Measurements from ENCODE around the gene UBE2S.
"Not testable (repeated sequence)": the region's sequence is repeated elsewhere in the genome, so short reads cannot be mapped to it uniquely, and the experiment has no call there.

UBE2S gene

GRCh38 chr19:55407550-55407799, at the start of gene UBE2S:
TSS of gene UBE2S (minus strand) at chr19:55407788. CDS start at chr19:55407589, 199 bp downstream.
- not testable (repeated sequence) for DNase-seq (ENCODE audit: low spot score)

- no peak for DNase-seq (ENCODE audit: low spot score)
Observed at GRCh38 chr19:55456347-55456746, 48.8 kb upstream of the UBE2S start.

DNA sequence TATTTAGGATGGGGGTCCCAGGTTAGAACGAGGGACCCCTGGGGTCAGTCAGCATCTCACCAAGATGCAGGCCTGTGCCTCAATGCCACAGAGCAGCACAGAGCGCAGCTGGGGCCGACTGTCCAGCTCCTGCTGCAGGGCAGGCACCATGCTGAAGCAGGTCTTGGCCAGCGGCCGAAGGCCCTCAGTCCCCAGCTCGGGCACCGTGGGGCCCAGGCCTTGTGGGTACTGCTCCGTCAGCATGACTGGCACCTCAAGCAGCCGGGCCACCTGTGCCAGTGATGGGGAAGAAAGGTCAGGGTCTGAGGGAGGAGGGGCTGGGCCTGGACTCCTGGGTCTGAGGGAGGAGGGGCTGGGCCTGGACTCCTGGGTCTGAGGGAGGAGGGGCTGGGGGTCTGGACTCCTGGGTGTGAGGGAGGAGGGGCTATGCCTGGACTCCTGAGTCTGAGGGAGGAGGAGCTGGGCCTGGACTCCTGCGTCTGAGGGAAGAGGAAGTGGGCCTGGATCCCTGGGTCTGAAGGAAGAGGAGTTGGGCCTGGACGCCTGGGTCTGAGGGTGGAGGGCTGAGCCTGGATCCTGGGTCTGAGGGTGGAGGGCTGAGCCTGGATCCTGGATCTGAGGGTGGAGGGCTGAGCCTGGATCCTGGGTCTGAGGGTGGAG, 48.1 kb upstream of the UBE2S start:
- DNase-seq (ENCODE audit: low spot score): no peak

- DNase-seq (ENCODE audit: low spot score): peak; percentile 70
Observed at GRCh38 chr19:55454787-55455243, 47.2 kb upstream of the UBE2S start.

DNA sequence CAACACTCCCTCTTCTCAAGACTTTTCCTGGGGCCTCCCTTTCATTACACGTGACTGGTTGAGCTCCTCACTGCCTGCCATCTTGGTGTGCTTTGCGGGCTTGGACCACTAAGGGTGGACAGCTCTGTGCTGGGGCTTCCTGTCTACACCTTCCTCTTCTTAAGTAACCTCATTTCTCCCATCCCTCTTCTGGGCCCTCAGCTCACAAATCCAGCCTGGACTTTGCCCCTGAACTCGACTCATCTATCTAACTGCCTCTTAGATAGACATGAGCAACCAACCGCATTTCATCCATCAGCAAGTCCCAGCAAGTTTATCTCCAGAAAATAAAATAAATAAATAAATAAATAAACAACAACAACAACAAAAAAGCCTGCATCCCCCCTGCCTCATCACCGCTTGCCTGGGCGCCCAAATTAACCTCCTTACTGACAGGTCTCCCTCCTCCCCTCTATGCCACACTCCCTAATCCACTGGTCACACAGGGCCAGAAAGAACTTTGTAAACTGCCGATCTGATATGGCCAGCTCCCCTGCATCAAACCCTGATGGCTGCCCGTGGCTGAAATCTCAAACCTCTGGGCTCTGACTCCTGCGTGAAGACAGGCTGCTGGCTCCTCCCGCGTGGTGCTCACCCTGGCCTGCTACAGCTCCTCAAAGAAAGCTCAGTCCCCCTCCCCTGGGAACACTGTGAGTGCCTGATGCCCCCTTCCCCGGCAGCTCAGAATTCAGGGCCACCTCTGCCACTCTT, 46.1 kb upstream of the UBE2S start:
- DNase-seq (ENCODE audit: low spot score): no peak

DNA sequence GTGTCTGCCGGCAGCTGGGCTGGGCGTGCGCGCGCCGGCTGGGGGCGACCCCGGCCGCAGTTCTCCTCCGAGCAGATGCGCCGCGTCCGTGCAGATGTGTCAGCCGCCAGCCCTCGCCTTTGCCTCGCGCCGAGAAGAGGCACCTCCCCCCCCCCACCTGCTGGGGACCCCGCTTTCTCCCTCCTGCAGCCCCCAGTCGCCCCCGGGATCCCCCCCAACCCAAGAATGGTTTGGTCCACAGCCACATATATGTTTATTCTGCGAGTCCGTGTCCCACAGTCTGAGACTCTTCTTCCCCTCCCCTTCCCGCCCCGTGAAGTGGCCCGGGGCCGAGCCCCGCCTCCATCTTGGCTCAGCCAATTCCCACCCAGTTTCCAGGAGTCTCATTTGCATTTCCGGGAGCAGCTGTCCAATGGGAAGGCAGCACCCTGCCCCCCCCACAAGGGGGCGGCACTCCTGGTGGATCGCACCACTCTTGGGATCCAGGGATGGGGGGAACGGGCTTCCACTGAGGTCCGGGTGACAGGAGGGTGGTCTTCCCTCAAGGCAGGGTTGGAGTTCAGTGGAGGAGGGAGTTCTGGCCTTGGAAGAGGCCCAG, 45.3 kb upstream of the UBE2S start:
- peak; percentile 84 for DNase-seq (ENCODE audit: low spot score)

DNA sequence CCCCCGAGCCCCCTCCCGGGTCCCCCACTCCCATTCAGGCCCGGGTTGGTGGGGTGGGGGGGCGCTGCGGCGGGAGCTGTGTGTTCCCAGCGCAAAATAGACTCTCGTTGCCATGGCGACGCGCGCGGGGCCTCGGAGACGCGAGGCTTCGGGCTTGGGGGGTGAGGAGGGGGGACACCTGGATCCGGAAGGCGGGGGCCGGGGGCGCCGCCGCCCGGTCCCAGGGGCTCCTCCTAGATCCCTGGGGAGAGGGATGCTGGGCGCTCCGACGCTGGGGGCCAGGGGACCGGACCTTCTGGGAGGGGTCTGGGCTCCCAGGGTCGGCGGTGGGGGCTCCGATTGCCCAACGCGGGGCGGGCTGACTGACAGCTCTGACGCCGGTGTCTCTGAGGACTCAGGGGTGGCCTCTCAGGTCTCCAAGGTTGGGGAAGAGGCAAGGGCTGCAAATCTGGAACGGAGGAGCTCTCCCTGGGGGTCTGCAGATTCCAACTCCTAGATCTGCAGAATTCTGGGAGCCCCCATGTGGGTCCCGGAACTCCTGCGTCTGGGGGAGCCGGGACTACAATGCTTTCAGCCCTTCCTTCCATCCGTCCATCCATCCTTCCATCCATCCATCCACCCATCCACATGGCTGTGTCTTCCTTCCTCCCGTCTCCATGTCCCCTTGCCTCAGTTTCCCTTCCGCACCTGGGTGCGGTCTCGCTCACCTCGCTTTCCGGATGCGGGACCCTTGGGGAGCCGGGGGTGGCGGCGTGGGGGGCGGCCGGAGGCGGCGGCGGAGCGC, 44.6 kb upstream of the UBE2S start:
- no peak for DNase-seq (ENCODE audit: low spot score)

- DNase-seq (ENCODE audit: low spot score): no peak
Observed at GRCh38 chr19:55451163-55451964, 43.8 kb upstream of the UBE2S start.

- no peak for DNase-seq (ENCODE audit: low spot score)
Observed at GRCh38 chr19:55449469-55449868, 41.9 kb upstream of the UBE2S start.

DNA sequence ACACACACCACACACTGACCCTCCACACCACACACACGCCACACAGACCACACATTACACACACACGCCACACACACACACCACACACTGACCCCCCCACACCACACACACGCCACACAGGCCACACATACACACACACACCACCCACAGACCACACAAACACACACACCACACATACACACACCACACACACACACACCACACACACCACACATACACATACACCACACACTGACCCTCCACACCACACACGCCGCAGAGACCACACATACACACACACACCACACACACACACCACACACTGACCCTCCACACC, 40.5 kb upstream of the UBE2S start:
- DNase-seq (ENCODE audit: low spot score): not testable (repeated sequence)

GRCh38 chr19:55447421-55448174, 40.0 kb upstream of the UBE2S start:
- DNase-seq (ENCODE audit: low spot score): peak; percentile 46

DNA sequence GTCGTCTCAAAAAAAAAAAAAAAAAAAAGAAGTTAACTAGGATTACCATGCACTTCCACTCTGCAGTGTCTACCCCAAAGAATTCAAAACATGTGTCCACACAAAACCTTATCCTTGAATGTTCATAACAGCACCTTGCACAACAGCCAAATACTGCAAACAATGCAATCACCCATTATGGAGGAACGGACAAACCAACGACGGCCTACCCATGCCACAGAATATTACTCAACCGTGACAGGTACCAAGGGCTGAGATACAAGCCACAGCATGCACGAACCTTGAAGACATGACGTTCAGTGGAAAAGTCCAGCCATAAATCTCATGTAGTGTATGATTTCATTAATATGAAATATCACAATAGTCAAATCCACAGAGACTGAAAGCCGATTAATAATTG, 38.5 kb upstream of the UBE2S start:
- DNase-seq (ENCODE audit: low spot score): no peak

DNA sequence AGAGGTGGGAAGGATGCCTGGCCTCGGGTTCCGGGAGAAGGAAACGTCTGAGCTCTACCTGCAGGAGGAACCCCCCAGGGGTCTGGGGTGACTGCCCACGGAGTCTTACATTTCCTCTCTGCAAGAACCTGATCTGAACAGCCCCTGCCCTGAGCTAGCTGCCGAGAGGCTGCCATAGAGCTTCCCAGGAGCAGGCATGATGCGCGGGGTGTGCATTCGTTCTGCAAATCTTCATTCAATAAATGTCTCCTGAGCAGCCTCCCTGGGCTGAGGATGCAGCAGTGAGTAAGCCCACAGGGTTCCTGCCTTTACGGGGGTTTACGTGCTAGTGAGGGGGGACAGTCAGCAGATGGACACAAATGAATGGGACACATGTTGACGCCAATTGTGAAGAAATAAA, 37.1 kb upstream of the UBE2S start:
- no peak for DNase-seq (ENCODE audit: low spot score)

DNA sequence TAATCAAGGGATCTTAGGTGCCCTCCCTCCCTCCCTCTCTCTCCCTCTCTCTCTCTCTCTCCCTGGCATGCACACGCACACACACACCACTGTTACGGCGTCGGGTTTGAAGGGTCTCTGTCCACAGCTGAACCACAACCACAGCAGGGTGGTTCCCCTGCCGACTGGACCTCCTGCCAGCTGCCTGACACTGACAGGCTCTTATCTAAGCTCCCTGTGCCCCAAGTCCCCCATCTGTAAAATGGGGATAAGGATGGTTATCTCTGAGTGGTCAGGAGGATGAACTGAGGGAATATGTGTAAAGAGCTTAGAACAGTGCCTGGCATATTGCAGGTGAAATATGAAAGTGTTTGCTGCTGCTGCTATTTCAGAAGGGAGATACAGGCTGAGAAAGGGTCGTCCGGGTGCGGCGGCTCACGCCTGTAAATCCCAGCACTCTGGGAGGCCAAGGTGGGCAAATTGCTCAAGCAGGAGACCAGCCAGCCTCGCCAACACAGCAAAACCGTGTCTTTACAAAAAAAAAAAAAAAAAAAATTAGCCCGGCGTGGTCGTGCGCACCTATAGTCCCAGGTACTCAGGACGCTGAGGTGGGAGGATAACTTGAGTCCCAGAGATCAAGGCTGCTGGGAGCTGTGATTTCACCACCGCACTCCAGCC, 36.4 kb upstream of the UBE2S start:
- peak; percentile 86 for DNase-seq (ENCODE audit: low spot score)

DNA sequence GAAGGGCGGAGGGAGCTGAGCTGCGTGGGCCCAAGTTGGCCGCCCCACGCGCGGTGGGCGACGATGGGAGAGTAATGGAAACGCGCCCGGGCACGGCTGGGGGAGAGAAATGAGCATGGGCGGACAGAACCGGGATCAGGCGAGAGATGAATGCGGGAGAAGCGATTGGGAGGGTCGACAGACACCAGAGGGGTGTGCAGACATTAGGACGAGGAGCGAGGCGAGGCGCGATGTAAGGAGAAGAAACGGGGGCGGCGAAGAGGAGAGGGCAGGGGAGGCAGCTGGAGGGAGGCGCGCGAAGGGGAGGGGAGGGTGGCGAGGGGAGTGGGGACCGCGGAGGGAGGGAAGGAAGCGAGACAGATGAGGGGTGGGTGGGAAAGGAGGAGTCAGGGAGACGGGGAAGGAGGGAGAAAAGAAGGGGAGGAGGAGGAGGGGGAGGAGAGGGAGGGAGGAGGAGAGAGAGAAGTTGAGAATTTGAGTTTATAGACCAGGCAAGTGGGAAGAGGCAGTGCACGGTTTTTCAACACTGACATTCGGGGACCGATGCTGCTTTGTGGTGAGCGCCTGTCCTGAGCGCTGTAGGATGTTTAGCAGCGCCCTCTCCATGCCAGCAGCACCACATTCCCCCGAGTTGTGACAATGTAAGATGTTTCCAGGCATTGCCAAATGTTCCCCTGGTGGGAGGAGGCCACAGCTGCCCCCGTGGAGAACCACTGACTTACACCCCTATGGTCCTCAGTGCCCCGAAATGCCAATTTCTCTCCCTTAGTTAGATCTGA, 35.6 kb upstream of the UBE2S start, which contains the start of gene SHISA7:
TSS of gene SHISA7 (minus strand) at position 256 of the 779 bp plus-strand sequence. CDS start 437 bp downstream, outside the sequence.
- peak; percentile 61 for DNase-seq (ENCODE audit: low spot score)

- peak; percentile 54 for DNase-seq (ENCODE audit: low spot score)
Observed at GRCh38 chr19:55442372-55442961, 34.9 kb upstream of the UBE2S start.

- DNase-seq (ENCODE audit: low spot score): peak; percentile 73
Observed at GRCh38 chr19:55441692-55442321, 34.2 kb upstream of the UBE2S start.

GRCh38 chr19:55441319-55441691, 33.7 kb upstream of the UBE2S start:
- DNase-seq (ENCODE audit: low spot score): no peak
